MV-4-11 (cell line): ENCODE results near the gene EHD1.
"Not testable (repeated sequence)": the region's sequence is repeated elsewhere in the genome, so short reads cannot be mapped to it uniquely, and the experiment has no call there.

Source experiments
- DNase-seq: peaks from one replicate; lab custom pipeline; 2025; lab: John Stamatoyannopoulos, UW

EHD1 gene

DNA sequence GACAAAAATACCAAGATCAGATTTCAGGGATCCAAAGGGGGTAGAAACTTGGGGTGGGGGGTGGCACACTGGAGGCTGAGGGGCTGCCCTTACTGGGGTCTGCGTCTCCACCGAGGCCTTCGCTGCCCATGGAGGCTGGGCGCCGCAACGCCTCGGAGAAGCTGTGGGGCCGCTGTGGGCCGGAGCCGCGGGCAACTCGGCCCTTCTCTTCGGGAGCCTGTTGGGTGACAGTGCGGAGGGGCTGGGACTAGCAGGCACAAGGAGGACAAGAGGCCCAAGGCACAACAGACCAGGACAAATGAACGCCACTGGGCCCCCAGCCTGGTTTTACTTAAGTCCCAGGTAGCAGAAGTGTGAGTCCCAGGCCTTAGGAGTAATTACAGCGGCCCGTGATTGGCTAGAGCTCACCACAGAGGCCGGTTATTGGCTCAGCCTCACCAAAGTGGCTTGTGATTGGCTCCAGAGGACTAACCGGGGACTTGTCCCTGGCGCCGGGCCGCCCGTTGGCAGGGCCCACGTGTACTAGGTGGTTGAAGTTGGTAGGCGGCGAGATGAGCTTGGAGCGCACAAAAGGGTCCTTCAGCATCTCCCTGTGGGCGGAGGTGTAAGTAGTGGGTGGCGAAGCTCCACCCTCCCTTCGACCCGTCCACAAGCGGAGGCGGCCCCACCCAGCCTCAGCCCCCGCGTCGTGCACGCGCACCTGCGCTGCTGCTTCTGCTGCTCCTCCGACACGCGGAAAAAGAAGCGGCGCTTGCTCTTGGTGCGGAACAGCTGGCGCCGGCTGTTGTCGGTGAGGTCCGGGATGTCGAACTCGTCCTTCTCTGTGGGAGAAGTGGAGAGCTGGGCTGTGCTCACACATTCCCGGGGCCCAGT is 51.6 kb downstream of the EHD1 start:
- DNase-seq, result no peak

DNA sequence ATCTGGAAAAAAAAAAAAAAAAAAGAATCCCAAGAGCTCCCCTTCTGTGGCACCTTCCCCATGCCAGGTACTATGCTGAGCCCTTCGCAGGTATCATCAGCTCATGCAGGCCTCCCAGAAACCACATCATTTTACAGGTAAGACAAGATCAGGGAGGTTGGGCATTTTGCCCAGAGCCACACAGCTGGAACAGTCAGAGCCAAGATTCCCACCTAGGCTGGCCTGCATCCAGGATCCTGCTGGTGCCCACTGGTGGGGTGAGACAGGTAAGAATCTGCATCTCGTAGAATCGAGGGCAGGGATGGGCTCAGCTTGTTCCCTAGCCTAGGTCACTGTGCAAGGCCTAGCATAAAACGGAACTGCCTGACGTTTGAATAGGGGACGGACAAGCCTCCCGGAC is 52.4 kb downstream of the EHD1 start:
- DNase-seq, result no peak

- no peak for DNase-seq
Observed at GRCh38 chr11:64823568-64824119, 54.8 kb downstream of the EHD1 start.

GRCh38 chr11:64817476-64817875 is 60.9 kb downstream of the EHD1 start:
- DNase-seq, result no peak

DNA sequence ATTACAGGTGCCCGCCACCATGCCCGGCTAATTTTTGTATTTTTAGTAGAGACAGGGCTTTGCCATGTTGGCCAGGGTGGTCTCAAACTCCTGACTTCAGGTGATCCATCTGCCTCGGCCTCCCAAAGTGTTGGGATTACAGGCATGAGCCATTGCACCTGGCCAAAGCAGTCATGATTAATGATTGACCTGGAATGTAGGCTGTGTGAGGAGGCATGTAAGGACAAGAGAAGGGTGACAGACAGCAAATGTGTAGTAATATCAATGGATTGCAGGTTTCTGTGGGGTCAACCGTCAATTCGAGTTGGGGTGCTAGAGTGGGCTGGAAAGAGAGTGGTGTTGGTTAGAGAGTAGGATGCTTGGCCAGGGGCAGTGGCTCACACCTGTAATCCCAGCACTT is 63.0 kb downstream of the EHD1 start:
- not testable (repeated sequence) for DNase-seq

GRCh38 chr11:64814712-64815187 is 63.7 kb downstream of the EHD1 start:
- no peak for DNase-seq

DNA sequence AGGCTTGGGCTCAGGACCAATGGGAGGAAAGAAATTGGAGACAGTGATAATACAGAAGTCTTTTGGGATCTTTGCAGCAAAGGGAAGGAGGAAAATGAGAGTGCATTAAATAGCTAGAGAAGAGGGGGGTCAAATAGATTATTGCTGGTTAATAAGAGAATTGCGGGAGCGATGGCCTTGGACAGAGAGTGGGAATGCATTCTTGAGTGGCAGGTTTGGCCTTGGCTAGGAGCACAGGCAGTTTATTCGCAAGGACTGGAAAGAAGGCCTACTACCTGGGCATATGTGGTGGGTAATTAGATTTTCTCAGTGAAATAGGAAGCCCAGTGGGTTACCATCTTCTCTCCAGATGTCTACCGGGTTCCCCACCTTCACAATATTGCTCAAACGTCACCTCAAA is 64.6 kb downstream of the EHD1 start:
- DNase-seq, result no peak

- DNase-seq, result peak; percentile 66
Observed at GRCh38 chr11:64810891-64811272, 67.5 kb downstream of the EHD1 start.

- peak; percentile 96 for DNase-seq
Observed at GRCh38 chr11:64810271-64810890, 68.0 kb downstream of the EHD1 start, which contains the start of gene MEN1. Gene MEN1 (minus strand): TSS chr11:64810551. CDS start chr11:64810109, 442 bp downstream.

DNA sequence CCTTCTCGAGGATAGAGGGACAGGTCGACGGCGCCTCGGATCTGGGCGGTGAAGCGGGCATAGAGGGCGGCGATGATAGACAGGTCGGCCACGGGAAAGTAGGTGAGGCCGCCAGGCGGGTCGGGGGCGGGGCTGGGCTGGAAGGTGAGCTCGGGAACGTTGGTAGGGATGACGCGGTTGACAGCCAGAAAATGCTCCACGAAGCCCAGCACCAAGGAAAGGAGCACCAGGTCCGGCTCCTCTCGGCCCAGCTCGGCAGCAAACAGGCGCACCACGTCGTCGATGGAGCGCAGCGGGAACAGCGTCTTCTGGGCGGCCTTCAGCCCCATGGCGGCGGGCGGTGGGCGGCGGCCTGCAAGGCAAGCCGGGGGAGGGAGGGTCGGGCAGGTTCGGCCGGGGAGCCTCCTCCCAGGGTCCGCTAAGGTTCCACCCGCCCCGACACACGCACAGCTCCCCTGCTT is 68.6 kb downstream of the EHD1 start:
- DNase-seq, result no peak

DNA sequence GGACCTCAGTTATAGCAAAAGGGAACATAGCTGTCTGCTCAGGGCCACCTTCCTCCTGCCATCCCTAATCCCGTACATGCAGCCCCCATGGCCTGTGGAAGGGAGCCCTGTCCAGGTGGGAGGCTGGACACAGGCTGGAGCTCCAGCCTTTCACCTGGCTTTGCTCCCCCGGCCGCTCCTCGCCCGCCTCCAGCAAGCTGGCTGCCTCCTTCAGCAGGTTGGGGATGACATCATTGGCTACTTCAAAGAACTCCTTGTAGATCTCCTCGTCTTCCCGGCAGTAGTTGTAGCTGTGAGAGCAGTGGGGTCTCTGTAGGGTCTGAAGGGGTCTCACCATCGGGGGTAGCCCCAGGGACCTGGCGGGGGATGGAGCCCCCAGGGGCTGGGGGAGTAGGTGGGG is 72.9 kb downstream of the EHD1 start:
- no peak for DNase-seq

GRCh38 chr11:64804346-64805210 is 73.8 kb downstream of the EHD1 start:
- no peak for DNase-seq

DNA sequence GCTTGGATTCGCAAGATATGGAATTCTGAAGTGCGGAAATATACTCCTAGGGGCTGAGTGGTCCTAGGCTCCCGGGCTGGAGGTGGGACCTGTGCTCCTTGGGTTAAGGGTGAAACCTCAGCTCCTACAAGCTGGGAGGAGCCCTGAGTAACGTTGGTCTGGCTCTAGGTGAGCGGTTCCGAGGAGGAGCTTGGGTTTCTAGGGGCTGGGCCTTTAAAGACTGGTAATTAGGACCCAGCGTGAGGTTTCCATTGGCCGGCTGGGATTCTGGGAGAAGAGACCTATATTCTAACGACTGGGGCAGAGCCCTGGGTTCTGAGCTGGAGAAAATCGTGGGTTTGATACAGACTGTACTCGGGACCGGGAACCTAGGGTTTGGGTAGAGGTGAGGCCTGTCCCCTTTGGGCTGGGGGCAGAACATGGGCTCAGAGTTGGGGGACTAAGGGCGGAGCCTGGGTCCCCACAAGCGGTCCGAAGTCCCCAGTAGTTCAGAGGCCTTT is 74.5 kb downstream of the EHD1 start:
- DNase-seq, result no peak

- peak; percentile 67 for DNase-seq
Observed at GRCh38 chr11:64803158-64803845, 75.1 kb downstream of the EHD1 start, which contains the start of gene MAP4K2. Gene MAP4K2 (minus strand): TSS chr11:64803214. CDS start chr11:64803149, 65 bp downstream.

GRCh38 chr11:64802370-64803157 is 75.9 kb downstream of the EHD1 start:
- no peak for DNase-seq
